Measurements from ENCODE around the gene BORCS6. TPM values are rescaled to one million over a fixed set of nuclear protein-coding genes. Genes with fewer than 3 reads are reported as not detected.

Gene BORCS6
- total and polyA plus RNA-seq, 2 experiments from 2014 or later: 1.8 to 7.1 TPM

GRCh38 chr17:8161289-8162232 is 28.4 kb downstream of the BORCS6 start:
- H3K36me3 Mint-ChIP-seq (ENCODE audit: low read depth): peaks cover 26% of the 10 kb centered on the region
- H3K36me3 ChIP-seq (ENCODE audit: insufficient read depth): peaks cover 5% of the 10 kb centered on the region; the same call in 1 of the 2 replicates
- H3K27ac Mint-ChIP-seq: peak overlapping the region; percentile 44; the same call in 1 of the 2 replicates
- no peak overlapping the region for H2AFZ ChIP-seq
- H3K4me3 Mint-ChIP-seq: peak overlapping the region; percentile 78
- H3K79me2 ChIP-seq (replicated peaks; ENCODE audit: insufficient read depth): peaks cover 12% of the 10 kb centered on the region; the same call in 1 of the 2 replicates
- peak overlapping the region; percentile 96 for H3K4me3 ChIP-seq
- peaks cover 25% of the 10 kb centered on the region for H3K4me1 ChIP-seq (ENCODE audit: insufficient read depth)
- H4K20me1 ChIP-seq (replicated peaks; ENCODE audit: insufficient read depth): peaks cover 5% of the 10 kb centered on the region
- no peak for TF ChIP-seq POLR2AphosphoS5 (IDR thresholded peaks at IDR 0.05; ENCODE audit: low read depth)
- TF ChIP-seq, protein P1, sequence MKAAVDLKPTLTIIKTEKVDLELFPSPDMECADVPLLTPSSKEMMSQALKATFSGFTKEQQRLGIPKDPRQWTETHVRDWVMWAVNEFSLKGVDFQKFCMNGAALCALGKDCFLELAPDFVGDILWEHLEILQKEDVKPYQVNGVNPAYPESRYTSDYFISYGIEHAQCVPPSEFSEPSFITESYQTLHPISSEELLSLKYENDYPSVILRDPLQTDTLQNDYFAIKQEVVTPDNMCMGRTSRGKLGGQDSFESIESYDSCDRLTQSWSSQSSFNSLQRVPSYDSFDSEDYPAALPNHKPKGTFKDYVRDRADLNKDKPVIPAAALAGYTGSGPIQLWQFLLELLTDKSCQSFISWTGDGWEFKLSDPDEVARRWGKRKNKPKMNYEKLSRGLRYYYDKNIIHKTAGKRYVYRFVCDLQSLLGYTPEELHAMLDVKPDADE (IDR thresholded peaks at IDR 0.05): no peak
- TF ChIP-seq STAT1 (IDR thresholded peaks at IDR 0.05; ENCODE audit: unreplicated experiment): no peak
- TF ChIP-seq JUNB (IDR thresholded peaks at IDR 0.05; ENCODE audit: unreplicated experiment): no peak
- no peak for TF ChIP-seq ZNF331 (CRISPR knock-in tag; IDR thresholded peaks at IDR 0.05; ENCODE audit: low read depth)
- TF ChIP-seq, protein P2, sequence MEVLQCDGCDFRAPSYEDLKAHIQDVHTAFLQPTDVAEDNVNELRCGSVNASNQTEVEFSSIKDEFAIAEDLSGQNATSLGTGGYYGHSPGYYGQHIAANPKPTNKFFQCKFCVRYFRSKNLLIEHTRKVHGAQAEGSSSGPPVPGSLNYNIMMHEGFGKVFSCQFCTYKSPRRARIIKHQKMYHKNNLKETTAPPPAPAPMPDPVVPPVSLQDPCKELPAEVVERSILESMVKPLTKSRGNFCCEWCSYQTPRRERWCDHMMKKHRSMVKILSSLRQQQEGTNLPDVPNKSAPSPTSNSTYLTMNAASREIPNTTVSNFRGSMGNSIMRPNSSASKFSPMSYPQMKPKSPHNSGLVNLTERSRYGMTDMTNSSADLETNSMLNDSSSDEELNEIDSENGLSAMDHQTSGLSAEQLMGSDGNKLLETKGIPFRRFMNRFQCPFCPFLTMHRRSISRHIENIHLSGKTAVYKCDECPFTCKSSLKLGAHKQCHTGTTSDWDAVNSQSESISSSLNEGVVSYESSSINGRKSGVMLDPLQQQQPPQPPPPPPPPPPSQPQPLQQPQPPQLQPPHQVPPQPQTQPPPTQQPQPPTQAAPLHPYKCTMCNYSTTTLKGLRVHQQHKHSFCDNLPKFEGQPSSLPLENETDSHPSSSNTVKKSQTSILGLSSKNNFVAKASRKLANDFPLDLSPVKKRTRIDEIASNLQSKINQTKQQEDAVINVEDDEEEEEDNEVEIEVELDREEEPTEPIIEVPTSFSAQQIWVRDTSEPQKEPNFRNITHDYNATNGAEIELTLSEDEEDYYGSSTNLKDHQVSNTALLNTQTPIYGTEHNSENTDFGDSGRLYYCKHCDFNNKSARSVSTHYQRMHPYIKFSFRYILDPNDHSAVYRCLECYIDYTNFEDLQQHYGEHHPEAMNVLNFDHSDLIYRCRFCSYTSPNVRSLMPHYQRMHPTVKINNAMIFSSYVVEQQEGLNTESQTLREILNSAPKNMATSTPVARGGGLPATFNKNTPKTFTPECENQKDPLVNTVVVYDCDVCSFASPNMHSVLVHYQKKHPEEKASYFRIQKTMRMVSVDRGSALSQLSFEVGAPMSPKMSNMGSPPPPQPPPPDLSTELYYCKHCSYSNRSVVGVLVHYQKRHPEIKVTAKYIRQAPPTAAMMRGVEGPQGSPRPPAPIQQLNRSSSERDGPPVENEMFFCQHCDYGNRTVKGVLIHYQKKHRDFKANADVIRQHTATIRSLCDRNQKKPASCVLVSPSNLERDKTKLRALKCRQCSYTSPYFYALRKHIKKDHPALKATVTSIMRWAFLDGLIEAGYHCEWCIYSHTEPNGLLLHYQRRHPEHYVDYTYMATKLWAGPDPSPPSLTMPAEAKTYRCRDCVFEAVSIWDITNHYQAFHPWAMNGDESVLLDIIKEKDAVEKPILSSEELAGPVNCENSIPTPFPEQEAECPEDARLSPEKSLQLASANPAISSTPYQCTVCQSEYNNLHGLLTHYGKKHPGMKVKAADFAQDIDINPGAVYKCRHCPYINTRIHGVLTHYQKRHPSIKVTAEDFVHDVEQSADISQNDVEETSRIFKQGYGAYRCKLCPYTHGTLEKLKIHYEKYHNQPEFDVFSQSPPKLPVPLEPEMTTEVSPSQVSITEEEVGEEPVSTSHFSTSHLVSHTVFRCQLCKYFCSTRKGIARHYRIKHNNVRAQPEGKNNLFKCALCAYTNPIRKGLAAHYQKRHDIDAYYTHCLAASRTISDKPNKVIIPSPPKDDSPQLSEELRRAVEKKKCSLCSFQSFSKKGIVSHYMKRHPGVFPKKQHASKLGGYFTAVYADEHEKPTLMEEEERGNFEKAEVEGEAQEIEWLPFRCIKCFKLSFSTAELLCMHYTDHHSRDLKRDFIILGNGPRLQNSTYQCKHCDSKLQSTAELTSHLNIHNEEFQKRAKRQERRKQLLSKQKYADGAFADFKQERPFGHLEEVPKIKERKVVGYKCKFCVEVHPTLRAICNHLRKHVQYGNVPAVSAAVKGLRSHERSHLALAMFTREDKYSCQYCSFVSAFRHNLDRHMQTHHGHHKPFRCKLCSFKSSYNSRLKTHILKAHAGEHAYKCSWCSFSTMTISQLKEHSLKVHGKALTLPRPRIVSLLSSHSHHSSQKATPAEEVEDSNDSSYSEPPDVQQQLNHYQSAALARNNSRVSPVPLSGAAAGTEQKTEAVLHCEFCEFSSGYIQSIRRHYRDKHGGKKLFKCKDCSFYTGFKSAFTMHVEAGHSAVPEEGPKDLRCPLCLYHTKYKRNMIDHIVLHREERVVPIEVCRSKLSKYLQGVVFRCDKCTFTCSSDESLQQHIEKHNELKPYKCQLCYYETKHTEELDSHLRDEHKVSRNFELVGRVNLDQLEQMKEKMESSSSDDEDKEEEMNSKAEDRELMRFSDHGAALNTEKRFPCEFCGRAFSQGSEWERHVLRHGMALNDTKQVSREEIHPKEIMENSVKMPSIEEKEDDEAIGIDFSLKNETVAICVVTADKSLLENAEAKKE (CRISPR knock-in tag; IDR thresholded peaks at IDR 0.05): no peak
- no peak for TF ChIP-seq EZH2phosphoT487 (IDR thresholded peaks at IDR 0.05; ENCODE audit: unreplicated experiment)
- TF ChIP-seq ZNF114 (CRISPR knock-in tag; IDR thresholded peaks at IDR 0.05): no peak
- TF ChIP-seq REST (IDR thresholded peaks at IDR 0.05; ENCODE audit: unreplicated experiment): no peak
- TF ChIP-seq CREB1 (CRISPR knock-in tag; IDR thresholded peaks at IDR 0.05; ENCODE audit: low read depth): no peak
- TF ChIP-seq CTCF (conservative IDR thresholded peaks at IDR 0.05; ENCODE audit: low read depth in 2 of 2): no peak
- no peak for TF ChIP-seq NANOG (IDR thresholded peaks at IDR 0.05; ENCODE audit: borderline replicate concordance)
- no peak for TF ChIP-seq EZH2 (IDR thresholded peaks at IDR 0.05; ENCODE audit: low read depth, unreplicated experiment)
- H3K4me1 Mint-ChIP-seq: peaks cover 41% of the 10 kb centered on the region
- H3K4me2 ChIP-seq: peak overlapping the region; percentile 97
- peaks cover 17% of the 10 kb centered on the region; the same call in 1 of the 2 replicates for H3F3A ChIP-seq (replicated peaks; ENCODE audit: low read depth)
- DNase-seq (ENCODE audit: low spot score) (no peak), ATAC-seq (no peak)
- no peaks in the 10 kb centered on the region for H3K9me2 ChIP-seq (ENCODE audit: insufficient read depth)
- peaks cover 24% of the 10 kb centered on the region for H3K27me3 Mint-ChIP-seq (ENCODE audit: insufficient read depth, low read depth, poor library complexity)
- H3K9me3 Mint-ChIP-seq: no peaks in the 10 kb centered on the region
- no peaks in the 10 kb centered on the region for H3K27me3 ChIP-seq (ENCODE audit: insufficient read depth)
- no peak overlapping the region for H3K27ac ChIP-seq (ENCODE audit: low read depth)

All from GM23338 (cell line).